ENCODE results near the gene ZNF296. TPM values are rescaled to one million over a fixed set of nuclear protein-coding genes. Genes with fewer than 3 reads are reported as not detected.

Gene ZNF296
- total RNA-seq, 1 donor from 2014 or later, result 1.7 TPM

DNA sequence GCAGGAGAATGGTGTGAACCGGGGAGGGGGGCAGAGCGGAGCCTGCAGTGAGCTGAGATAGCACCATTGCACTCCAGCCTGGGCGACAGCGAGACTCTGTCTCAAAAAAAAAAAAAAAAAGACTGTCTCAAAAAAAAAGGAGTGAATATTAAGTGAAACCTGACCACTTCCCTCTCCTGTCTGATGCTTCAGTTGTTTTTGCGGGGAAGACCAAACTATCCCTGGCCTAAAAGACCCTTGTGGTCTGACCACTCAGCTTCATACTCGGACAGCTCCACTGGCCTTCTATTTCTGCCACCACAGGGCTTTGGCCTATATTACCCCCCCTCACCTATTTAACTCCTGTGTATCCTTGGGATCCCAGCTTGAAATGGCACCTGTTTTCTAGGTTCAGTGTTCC lies 35.2 kb downstream of the ZNF296 start:
- intact Hi-C loops (cut with DNase I), result no loop called here
- TF ChIP-seq, protein P1, sequence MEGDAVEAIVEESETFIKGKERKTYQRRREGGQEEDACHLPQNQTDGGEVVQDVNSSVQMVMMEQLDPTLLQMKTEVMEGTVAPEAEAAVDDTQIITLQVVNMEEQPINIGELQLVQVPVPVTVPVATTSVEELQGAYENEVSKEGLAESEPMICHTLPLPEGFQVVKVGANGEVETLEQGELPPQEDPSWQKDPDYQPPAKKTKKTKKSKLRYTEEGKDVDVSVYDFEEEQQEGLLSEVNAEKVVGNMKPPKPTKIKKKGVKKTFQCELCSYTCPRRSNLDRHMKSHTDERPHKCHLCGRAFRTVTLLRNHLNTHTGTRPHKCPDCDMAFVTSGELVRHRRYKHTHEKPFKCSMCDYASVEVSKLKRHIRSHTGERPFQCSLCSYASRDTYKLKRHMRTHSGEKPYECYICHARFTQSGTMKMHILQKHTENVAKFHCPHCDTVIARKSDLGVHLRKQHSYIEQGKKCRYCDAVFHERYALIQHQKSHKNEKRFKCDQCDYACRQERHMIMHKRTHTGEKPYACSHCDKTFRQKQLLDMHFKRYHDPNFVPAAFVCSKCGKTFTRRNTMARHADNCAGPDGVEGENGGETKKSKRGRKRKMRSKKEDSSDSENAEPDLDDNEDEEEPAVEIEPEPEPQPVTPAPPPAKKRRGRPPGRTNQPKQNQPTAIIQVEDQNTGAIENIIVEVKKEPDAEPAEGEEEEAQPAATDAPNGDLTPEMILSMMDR (IDR thresholded peaks at IDR 0.05), result no peak
- ATAC-seq (no peak), DNase-seq (no peak)
- Histone ChIP-seq H3K27ac (no peak overlapping the region), H3K4me3 (no peak overlapping the region), H3K9me3 (no peaks in the 10 kb centered on the region), H3K27me3 (no peaks in the 10 kb centered on the region), H3K36me3 (peaks cover 60% of the 10 kb centered on the region), H3K4me1 (peaks cover 24% of the 10 kb centered on the region)

DNA sequence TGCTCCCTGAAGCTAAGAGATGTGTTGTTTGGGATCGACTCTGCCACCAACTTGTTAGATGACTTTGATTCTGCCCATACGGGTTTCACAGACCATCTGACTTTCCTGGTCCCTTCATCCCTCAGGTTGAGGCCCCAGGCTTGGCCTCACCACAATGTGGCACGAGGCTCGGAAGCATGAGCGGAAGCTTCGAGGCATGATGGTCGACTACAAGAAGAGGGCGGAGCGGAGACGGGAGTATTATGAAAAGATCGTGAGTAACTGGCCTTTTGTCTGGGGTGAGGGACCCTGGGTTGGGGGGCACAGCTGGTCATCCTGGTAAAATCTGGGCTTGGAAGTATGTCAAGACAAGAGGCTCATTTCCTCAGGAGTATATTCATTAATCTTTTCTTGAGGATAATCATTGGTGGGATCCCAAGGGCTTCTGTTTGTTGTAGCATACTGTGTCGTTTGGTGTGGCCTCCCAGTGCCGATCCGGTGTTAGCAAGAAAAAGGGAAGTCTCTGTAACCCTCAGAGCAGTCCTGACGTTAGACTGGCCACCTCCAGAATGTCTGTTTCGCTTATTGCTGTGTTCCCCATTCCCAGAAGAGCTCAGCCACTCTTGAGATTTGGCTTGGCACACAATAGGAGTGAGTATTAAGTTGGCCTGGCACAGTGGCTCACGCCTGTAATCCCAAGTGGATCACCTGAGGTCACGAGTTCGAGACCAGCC lies 36.1 kb downstream of the ZNF296 start:
- DNase-seq (no peak), ATAC-seq (peak; percentile 59)
- peak overlapping the region; percentile 95 for H3K4me3 ChIP-seq
- H3K9me3 ChIP-seq, result no peaks in the 10 kb centered on the region
- H3K36me3 ChIP-seq, result peaks cover 60% of the 10 kb centered on the region
- TF ChIP-seq, protein P1 (IDR thresholded peaks at IDR 0.05), result no peak
- no peaks in the 10 kb centered on the region for H3K27me3 ChIP-seq
- H3K27ac ChIP-seq, result peak overlapping the region; percentile 98
- intact Hi-C loops (cut with DNase I), result no loop called here
- peaks cover 24% of the 10 kb centered on the region for H3K4me1 ChIP-seq

- TF ChIP-seq, protein P1 (IDR thresholded peaks at IDR 0.05), result no peak
- Histone ChIP-seq H3K4me3 (peak within 1 kb of the TSS; percentile 95), H3K9me3 (no peaks in the 10 kb centered on the region), H3K27me3 (no peaks in the 10 kb centered on the region), H3K4me1 (peaks cover 24% of the 10 kb centered on the region), H3K27ac (peak within 1 kb of the TSS; percentile 98), H3K36me3 (peaks cover 57% of the 10 kb centered on the region)
- intact Hi-C loops (cut with DNase I), result no loop called here
- ATAC-seq (peak; percentile 97), DNase-seq (peak; percentile 95)
Measured at GRCh38 chr19:45038931-45039893, 37.1 kb downstream of the ZNF296 start, which contains the start of gene CLASRP. TSS of gene CLASRP (plus strand) at chr19:45039045. CDS start at chr19:45040213, 1,168 bp downstream.

- intact Hi-C loops (cut with DNase I), result no loop called here
- Histone ChIP-seq H3K27ac (no peak overlapping the region), H3K4me3 (no peak overlapping the region), H3K4me1 (peaks cover 24% of the 10 kb centered on the region), H3K27me3 (no peaks in the 10 kb centered on the region), H3K36me3 (peaks cover 55% of the 10 kb centered on the region), H3K9me3 (no peaks in the 10 kb centered on the region)
- ATAC-seq (no peak), DNase-seq (no peak)
- TF ChIP-seq, protein P1 (IDR thresholded peaks at IDR 0.05), result no peak
Measured at GRCh38 chr19:45037393-45038169, 38.7 kb downstream of the ZNF296 start.

DNA sequence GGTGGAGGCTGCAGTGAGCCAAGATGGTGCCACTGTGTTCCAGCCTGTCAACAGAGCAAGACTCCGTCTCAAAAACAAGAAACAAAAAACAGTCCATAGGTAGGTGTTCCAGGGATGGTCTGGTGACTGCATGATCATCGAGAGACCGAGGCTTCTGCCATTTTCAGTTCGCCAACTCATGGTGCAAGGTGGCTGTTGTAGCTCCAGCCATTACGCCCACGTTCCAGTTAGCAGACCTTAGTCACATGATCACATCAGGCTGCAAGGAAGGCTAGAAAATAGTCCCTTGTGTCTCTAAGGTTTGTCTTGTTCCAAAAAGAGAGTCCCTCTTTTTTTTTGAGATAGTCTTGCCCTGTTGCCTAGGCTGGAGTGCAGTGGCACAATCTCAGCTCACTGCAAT lies 40.5 kb downstream of the ZNF296 start:
- DNase-seq (no peak), ATAC-seq (no peak)
- H3K9me3 ChIP-seq, result no peaks in the 10 kb centered on the region
- H3K4me1 ChIP-seq, result peaks cover 13% of the 10 kb centered on the region
- H3K27ac ChIP-seq, result no peak overlapping the region
- intact Hi-C loops (cut with DNase I), result no loop called here
- TF ChIP-seq, protein P1 (IDR thresholded peaks at IDR 0.05), result no peak
- peaks cover 48% of the 10 kb centered on the region for H3K36me3 ChIP-seq
- H3K27me3 ChIP-seq, result no peaks in the 10 kb centered on the region
- H3K4me3 ChIP-seq, result no peak overlapping the region
